HG03196 (cell line): ENCODE measurements around the gene MTCL3.

ENCODE experiments used
- ATAC-seq: cut with Tn5 transposase; IDR thresholded peaks from one replicate; pipeline ENCODE4 v1.9.1; 2021; ENCODE audit not compliant: unreplicated experiment

The MTCL3 gene

GRCh38 chr6:127518710-127519468 lies at the start of gene MTCL3:
MTCL3 (minus strand) TSS chr6:127519335.
- no peak for ATAC-seq

GRCh38 chr6:127567476-127567875 lies 48.3 kb upstream of the MTCL3 start:
- ATAC-seq, result no peak

GRCh38 chr6:127566651-127567050 lies 47.5 kb upstream of the MTCL3 start:
- no peak for ATAC-seq

GRCh38 chr6:127566119-127566518 lies 47.0 kb upstream of the MTCL3 start:
- no peak for ATAC-seq

- ATAC-seq, result no peak
Measured at GRCh38 chr6:127564761-127565160, 45.6 kb upstream of the MTCL3 start.

- ATAC-seq, result no peak
Measured at GRCh38 chr6:127561660-127562059, 42.5 kb upstream of the MTCL3 start.

GRCh38 chr6:127554435-127555006 lies 35.4 kb upstream of the MTCL3 start:
- ATAC-seq, result peak; percentile 64

GRCh38 chr6:127550403-127550802 lies 31.3 kb upstream of the MTCL3 start:
- no peak for ATAC-seq

- no peak for ATAC-seq
Measured at GRCh38 chr6:127547904-127548649, 28.9 kb upstream of the MTCL3 start.

GRCh38 chr6:127547215-127547614 lies 28.1 kb upstream of the MTCL3 start:
- no peak for ATAC-seq

GRCh38 chr6:127539272-127539671 lies 20.1 kb upstream of the MTCL3 start:
- ATAC-seq, result peak; percentile 55

GRCh38 chr6:127538750-127539264 lies 19.7 kb upstream of the MTCL3 start:
- ATAC-seq, result peak; percentile 13

- no peak for ATAC-seq
Measured at GRCh38 chr6:127533736-127534135, 14.6 kb upstream of the MTCL3 start.

- no peak for ATAC-seq
Measured at GRCh38 chr6:127533011-127533410, 13.9 kb upstream of the MTCL3 start.

GRCh38 chr6:127522714-127523113 lies 3.6 kb upstream of the MTCL3 start:
- no peak for ATAC-seq

- no peak for ATAC-seq
Measured at GRCh38 chr6:127520066-127520465, 931 bp upstream of the MTCL3 start.

- no peak for ATAC-seq
Measured at GRCh38 chr6:127519469-127519785, 292 bp upstream of the MTCL3 start.

- no peak for ATAC-seq
Measured at GRCh38 chr6:127518191-127518709, 885 bp downstream of the MTCL3 start.

- no peak for ATAC-seq
Measured at GRCh38 chr6:127517693-127518092, 1.4 kb downstream of the MTCL3 start.

- peak; percentile 71 for ATAC-seq
Measured at GRCh38 chr6:127516662-127517273, 2.4 kb downstream of the MTCL3 start.
